DND-41 (cell line): ENCODE measurements around the gene TYSND1.

Experiments used
- EZH2 ChIP-seq: IDR thresholded peaks from 3 replicates; pipeline ENCODE4 v1.6.1; 2012; ENCODE audit warnings: borderline replicate concordance, low read depth, mild to moderate bottlenecking, moderate library complexity, low read length, inconsistent platforms; ENCODE audit not compliant: severe bottlenecking
- TF ChIP-seq, protein P1 (sequence below): IDR thresholded peaks from 2 replicates; pipeline ENCODE4 v1.5.1; 2012; ENCODE audit warnings: borderline replicate concordance, low read length, moderate library complexity, mild to moderate bottlenecking; ENCODE audit not compliant: poor library complexity, severe bottlenecking; ENCODE audit errors: extremely low read depth

DNA sequence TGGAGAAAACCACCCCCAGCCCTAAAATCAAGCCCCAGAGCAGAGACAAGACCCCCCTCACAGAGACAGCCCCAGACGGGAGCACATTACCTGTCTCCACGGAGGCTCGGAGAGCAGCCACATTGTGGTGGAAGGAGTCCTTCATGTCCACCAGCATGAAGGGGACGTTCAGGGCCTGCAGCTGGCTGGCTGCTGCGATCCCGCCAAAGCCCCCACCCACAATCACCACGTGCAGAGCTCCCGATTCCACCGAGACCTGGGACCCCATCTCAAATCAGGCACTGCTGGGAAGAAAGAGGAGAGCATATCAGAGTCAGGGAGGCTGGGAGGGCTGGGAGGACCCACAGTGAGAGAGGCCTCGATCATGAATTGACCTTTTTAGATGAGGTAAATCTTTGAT, 22.7 kb downstream of the TYSND1 start:
- TF ChIP-seq, protein P1, sequence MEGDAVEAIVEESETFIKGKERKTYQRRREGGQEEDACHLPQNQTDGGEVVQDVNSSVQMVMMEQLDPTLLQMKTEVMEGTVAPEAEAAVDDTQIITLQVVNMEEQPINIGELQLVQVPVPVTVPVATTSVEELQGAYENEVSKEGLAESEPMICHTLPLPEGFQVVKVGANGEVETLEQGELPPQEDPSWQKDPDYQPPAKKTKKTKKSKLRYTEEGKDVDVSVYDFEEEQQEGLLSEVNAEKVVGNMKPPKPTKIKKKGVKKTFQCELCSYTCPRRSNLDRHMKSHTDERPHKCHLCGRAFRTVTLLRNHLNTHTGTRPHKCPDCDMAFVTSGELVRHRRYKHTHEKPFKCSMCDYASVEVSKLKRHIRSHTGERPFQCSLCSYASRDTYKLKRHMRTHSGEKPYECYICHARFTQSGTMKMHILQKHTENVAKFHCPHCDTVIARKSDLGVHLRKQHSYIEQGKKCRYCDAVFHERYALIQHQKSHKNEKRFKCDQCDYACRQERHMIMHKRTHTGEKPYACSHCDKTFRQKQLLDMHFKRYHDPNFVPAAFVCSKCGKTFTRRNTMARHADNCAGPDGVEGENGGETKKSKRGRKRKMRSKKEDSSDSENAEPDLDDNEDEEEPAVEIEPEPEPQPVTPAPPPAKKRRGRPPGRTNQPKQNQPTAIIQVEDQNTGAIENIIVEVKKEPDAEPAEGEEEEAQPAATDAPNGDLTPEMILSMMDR, result no peak
- TF ChIP-seq EZH2, result no peak
